GM19455 (cell line): Measurements from ENCODE around the gene PPP2R2B.
"Not testable (repeated sequence)": the region's sequence is repeated elsewhere in the genome, so short reads cannot be mapped to it uniquely, and the experiment has no call there.

Experiments
- ATAC-seq: cut with Tn5 transposase; IDR thresholded peaks from one replicate; pipeline ENCODE4 v1.9.1; 2021; ENCODE audit not compliant: unreplicated experiment

The PPP2R2B gene

DNA sequence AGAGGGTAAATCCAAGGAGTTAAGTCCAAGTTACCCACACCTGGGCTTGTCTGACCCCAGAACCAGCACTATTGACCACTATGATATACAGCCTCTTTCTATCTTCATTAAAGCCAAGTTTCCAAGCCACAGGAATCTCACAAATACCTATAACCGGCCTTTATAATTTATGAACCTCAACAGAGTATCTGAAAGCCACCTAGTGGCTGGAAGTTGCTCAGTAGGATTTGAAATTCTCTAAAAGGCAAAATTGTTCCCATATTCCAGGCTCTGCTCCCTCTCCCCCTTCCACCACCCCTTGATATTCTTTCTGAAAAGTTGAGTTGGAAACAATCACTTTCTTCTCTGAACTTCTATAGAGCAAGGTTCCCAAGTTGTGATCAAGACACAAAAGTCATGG lies 256.2 kb downstream of the PPP2R2B start:
- no peak for ATAC-seq

DNA sequence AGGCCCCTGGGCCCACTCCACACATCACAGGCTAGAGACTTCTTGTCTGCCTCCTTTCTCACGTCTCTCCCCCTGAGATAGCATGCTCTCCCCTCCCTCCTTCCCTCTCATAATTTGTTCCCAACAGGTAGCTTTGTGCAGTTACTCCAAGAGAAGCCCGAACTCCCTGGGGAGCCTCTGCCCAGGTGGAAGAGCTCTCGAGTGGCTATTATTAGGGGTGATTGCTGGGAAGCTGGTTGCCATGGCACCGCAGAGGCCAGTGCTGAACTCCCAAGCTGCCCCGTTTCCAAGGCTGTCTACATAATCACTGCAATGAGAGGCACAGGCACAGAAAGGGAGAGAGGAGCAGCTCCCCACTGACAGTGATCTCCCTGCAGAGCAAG lies 257.9 kb downstream of the PPP2R2B start:
- no peak for ATAC-seq

DNA sequence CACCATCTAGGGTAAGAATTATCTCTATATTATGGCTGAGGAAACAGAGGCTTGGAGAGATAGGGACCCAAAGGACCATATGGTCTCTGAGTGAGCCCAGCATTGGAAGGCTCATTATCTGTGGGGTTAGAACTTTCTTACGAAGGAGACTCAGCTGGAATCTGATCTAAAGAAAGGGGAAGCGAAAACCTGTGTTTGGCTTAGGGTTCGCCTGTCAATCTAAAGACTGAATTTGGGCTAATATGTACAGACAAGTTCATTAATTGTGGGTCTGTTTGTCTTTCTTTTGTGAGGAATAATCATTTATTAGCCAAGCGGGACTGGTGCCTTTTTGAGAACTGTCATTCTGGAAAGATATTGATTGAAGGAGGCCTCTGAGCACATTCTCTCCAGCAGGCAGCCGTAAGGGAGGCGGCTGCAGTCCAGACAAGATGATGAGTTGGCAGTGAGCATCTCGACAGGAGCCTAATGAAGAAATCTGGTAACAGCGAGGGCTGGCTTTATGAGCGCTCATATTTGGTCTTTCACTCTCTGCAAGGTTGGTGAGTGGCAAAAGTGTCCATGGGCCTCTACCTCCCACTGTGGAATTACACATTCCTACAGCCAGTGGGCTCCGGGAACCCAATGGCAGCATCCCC lies 258.4 kb downstream of the PPP2R2B start:
- no peak for ATAC-seq

DNA sequence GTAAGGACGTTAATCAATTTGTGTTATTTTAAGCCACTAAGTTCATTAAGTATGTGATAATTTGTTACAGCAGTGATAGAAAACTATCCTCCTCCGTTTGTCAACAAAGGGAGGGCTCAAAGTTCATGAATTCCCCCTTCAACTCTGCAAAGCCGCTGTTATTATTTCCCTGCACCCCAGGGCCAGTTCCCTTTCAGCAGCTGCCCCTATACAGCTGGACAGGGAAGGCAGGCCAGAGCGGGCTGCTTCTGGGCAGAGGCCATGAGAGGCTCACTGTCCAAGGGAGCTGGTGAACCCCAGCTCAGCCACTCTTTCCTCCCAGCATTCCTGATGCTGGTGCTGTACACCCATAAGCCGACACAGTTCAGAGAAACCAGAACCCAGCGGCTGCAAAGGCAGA lies 260.1 kb downstream of the PPP2R2B start:
- no peak for ATAC-seq

- not testable (repeated sequence) for ATAC-seq
Measured at GRCh38 chr5:146609731-146610130, 268.8 kb downstream of the PPP2R2B start.

- ATAC-seq: no peak
Measured at GRCh38 chr5:146607659-146608332, 270.8 kb downstream of the PPP2R2B start.

DNA sequence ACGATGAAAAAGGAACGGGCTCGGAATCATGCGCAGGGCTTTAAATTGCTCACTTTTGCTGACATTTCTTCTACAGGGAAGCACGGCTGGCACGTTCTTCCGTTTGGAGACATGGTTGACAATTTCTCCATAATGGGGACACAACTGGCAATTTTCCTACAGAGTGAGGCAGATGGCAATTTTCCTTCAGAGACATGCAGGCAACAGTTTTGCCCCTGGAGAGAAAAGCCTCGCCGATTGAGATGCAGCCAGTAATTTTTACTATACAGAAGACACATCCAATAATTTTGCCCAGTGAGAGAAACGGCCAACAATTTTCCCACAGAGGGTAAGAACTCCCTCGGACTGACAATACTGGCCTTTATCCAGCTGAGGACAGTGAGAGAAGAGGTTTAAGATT lies 271.7 kb downstream of the PPP2R2B start:
- no peak for ATAC-seq

GRCh38 chr5:146600376-146600775 lies 278.2 kb downstream of the PPP2R2B start:
- no peak for ATAC-seq

DNA sequence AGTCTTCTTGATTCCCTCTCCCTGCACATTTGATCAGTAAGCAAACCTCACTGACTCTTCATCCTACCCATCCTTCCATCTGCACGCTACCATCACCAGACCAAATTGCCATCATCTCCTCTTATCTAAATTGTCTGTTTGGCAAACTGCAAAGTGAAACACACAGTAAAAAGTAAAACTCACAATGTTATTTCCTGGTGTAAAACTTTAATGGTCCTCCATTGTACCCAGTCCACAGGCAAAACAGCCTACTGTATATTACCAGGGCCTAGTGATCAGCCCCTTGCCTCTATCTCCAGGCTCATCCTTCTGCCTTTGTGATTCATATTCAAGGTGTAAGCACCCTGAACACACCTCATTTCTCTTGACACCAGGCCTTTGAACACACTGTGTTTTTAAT lies 279.3 kb downstream of the PPP2R2B start:
- ATAC-seq: no peak

- no peak for ATAC-seq
Measured at GRCh38 chr5:146595088-146595487, 283.5 kb downstream of the PPP2R2B start.

DNA sequence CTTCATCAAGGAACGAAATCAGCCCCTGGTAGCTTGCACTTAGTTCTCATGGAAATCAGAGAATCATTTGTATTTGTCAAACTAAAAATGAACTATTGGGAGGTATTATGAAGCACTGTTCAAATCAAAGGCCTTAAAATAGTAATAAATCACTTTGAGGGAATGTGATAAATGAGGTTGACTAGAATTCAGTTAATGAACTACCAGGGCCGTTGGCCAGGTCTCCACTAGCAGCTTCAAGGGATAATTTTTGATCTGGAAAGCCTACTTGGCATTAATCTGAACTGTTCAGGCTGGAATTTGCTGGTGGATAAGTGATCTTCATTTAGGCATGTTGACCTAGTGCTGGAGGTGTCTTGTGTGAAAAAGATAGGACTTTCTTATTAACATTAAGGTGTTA lies 286.2 kb downstream of the PPP2R2B start:
- no peak for ATAC-seq

GRCh38 chr5:146589028-146589345 lies 289.6 kb downstream of the PPP2R2B start:
- no peak for ATAC-seq

- no peak for ATAC-seq
Measured at GRCh38 chr5:146588331-146589027, 290.1 kb downstream of the PPP2R2B start.

DNA sequence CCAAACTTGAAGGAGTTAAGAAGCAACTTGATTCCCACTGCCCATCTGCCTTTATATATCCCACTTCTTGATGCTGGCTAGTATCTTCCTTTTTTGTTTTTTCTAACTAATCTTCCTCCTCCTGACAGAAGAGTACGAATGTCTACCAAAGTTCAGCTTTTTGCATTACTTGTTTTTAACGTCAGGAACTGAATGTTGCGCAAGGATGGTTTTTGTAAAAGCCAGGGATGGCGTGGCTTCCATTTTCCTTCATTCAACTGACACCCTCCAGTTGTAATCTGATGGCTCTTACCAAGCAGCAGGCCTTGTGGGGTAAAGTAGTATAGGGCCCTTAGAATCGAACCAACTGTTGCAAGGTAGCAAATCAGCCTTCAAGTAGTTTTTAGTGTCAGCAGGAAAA lies 291.8 kb downstream of the PPP2R2B start:
- no peak for ATAC-seq

- ATAC-seq: no peak
Measured at GRCh38 chr5:146584750-146585149, 293.8 kb downstream of the PPP2R2B start.

DNA sequence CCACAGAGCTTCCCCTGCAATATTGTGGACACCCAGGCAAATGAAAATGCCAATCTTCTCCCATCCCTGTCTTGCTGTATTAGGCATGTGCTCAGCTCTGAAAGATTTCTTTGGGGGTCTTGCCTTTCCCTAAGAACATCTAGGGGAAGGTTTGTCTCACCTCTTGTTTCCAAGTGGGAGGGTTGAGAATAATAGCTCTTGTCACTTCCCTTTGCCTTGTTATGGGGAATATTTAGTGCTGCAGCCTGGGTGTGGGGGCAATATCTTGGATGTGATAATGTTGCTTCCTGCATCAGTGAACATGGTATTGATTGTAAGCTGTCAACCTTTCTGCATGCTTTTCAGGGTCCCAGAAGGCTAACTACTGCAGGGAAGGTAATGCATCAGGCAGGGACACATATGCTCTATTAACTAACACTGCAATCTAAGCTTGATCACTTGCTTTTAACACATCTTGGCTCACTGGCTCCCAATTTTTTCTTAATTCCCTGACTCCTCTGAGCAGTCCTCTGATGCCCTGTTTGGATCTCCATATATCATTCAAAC lies 296.4 kb downstream of the PPP2R2B start:
- no peak for ATAC-seq

DNA sequence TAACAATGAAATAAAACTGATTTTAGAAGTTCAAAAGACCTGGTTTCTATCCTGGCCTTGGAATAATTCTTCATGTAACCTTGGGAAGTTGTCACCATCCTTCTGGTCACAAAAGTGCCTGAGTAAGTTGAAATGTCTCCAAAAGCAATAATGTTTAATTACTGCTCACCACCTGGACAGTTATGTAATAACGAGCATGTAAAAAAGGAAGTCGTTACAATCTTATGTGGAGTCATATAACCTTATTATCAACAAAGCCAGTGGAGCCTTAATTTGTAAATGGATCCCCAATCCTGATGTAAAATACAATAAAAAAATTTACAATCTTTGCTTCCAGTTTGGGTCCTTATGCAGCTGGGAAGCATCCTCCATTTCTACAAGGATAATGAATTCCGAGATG lies 298.3 kb downstream of the PPP2R2B start:
- no peak for ATAC-seq

- no peak for ATAC-seq
Measured at GRCh38 chr5:146574713-146575112, 303.8 kb downstream of the PPP2R2B start.

- ATAC-seq: no peak
Measured at GRCh38 chr5:146568161-146568560, 310.4 kb downstream of the PPP2R2B start.

- ATAC-seq: peak; percentile 97
Measured at GRCh38 chr5:146565764-146566367, 312.7 kb downstream of the PPP2R2B start.

- ATAC-seq: no peak
Measured at GRCh38 chr5:146564007-146564762, 314.4 kb downstream of the PPP2R2B start.
